Activated naive CD4-positive, alpha-beta T cell treated with anti-CD3 and anti-CD28 coated beads, Interleukin-2, amount 50 U/mL, for 72 hours (primary cell): Measurements from ENCODE around the gene BCR. TPM values are rescaled to one million over a fixed set of nuclear protein-coding genes. Genes with fewer than 3 reads are reported as not detected.

ENCODE experiments used
- ATAC-seq, 2 donors: fragments of 150-1000 bp; cut with Tn5 transposase; 2 replicates each; pipeline ENCODE4 v1.10.0; 2021; ENCODE audit warnings: mild to moderate bottlenecking in 2 of 2, moderate library complexity in 2 of 2
- DNase-seq, 2 donors: peaks; one replicate each; pipeline ENCODE4 v3.0.0; 2021 to 2022; ENCODE audit warnings: low spot score in 2 of 2
- H3K27ac Mint-ChIP-seq, 2 donors: one replicate each; pipeline ENCODE4 v1.8.0; 2022; ENCODE audit warnings: mild to moderate bottlenecking in 2 of 2, mixed read lengths in 2 of 2
- H3K36me3 Mint-ChIP-seq, 2 donors: one replicate each; pipeline ENCODE4 v1.8.0; 2022; ENCODE audit warnings: mixed read lengths in 2 of 2
- H3K9me3 Mint-ChIP-seq, 2 donors: one replicate each; pipeline ENCODE4 v1.8.0; 2022; ENCODE audit warnings: mixed read lengths in 2 of 2
- total RNA-seq, 2 donors: library from RNA; stranded (reverse); gene quantifications; one replicate each; pipeline ENCODE4 v1.2.3, GENCODE V29; 2022

Gene BCR
- total RNA-seq, 2 donors from 2014 or later, result 44.9 to 63.7 TPM

DNA sequence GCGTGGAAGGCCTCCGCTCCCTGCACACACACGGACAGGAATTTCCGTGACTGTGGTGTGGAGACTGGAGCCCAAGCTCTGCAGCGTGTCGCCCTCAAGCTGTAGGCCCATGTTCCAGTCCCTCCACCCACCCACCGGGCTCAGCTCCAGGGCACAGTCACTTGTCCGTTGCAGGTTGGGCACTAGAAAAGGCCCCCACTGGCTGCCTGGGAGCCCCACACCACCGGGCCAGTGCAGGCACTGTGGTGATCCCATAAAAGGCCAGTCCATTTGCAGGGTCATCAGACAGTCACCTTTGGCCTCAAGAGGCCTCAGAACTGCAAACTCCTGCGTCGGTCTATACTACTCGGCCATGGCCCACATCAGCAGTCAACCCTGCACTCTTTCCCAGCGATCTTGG is 18.7 kb upstream of the BCR start:
- no peaks in the 10 kb centered on the region for H3K9me3 Mint-ChIP-seq
- no peaks in the 10 kb centered on the region for H3K36me3 Mint-ChIP-seq
- no peak overlapping the region for H3K27ac Mint-ChIP-seq
- no peak for ATAC-seq
- DNase-seq, result no peak

DNA sequence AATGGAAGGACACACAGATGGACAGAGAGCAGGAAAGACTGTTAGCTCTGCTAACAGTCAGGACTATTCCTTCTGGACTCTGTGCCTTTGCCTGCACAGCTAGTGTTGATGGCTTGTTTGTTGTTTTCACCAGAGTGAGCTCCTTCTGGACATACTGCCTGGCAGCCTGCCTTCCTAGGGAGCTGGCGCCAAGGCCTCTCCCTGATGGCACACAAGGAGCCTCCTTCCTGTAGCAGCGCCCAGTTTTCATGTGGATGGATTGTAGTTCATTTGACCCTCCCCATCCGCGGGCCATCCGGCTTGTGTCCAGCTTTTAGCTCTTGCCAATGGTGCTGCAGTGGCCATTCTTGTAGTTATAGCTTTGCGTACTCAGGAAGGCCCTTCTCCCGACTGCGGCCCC is 16.6 kb upstream of the BCR start:
- no peaks in the 10 kb centered on the region for H3K36me3 Mint-ChIP-seq
- ATAC-seq (no peak), DNase-seq (no peak)
- no peak overlapping the region for H3K27ac Mint-ChIP-seq
- no peaks in the 10 kb centered on the region for H3K9me3 Mint-ChIP-seq

DNA sequence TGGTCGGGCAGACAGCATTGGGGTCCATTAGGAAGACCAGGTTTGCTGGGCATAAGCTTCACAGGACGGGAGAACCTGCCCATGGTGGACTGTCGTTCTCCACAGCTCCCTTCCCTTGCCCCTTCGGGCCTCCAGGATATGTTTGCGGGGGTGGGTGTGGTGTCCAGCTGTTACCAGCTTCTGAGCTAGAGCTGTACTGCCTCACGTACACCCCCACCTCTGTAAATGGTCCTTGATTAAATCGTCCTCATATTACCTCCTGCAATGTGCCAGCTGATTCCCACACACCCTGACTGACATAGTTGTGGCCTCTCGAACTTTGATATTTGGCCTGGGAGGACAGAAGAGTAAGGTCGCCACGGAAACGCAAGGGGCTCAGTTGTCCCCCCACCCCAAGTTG is 16.2 kb upstream of the BCR start:
- Mint-ChIP-seq H3K36me3 (no peaks in the 10 kb centered on the region), H3K27ac (no peak overlapping the region), H3K9me3 (no peaks in the 10 kb centered on the region)
- DNase-seq, result no peak
- no peak for ATAC-seq

DNA sequence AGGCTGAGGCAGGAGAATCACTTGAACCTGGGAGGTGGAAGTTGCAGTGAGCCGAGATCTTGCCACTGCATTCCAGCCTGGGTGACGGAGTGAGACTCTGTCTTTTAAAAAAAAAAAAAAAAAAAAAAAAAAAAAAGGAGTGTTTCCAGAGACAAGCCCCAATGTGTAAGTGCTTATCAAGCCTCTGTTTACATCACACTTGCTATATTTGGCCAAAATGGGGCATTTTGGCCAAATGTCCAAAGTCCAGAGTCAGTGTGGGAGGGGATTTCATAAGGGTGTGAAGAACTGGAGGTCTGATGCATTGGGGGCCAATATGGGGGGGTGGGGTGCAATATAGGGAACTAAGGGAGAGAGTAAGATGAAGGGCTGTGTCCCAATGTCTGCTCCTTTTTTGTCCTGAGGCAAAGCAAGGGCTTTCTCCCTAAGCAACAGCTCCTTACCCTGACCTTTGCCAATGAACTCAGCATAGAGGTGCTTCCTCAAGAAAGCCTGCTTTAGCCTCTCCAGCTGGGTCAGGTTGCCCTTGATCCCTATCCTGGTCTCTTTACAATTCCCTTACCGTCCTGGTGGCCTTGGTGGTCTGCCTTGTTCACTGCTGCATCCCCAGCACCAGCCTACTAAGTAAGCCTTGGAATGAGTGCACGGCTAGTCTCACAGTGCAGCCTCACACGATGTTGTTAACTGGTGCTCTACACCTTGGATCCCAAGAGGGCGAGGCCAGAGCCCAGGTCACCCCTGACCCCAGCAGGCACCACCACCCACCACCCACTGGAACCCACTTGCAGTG is 14.1 kb upstream of the BCR start:
- Mint-ChIP-seq H3K36me3 (no peaks in the 10 kb centered on the region), H3K9me3 (no peaks in the 10 kb centered on the region), H3K27ac (no peak overlapping the region)
- ATAC-seq (no peak), DNase-seq (no peak)

DNA sequence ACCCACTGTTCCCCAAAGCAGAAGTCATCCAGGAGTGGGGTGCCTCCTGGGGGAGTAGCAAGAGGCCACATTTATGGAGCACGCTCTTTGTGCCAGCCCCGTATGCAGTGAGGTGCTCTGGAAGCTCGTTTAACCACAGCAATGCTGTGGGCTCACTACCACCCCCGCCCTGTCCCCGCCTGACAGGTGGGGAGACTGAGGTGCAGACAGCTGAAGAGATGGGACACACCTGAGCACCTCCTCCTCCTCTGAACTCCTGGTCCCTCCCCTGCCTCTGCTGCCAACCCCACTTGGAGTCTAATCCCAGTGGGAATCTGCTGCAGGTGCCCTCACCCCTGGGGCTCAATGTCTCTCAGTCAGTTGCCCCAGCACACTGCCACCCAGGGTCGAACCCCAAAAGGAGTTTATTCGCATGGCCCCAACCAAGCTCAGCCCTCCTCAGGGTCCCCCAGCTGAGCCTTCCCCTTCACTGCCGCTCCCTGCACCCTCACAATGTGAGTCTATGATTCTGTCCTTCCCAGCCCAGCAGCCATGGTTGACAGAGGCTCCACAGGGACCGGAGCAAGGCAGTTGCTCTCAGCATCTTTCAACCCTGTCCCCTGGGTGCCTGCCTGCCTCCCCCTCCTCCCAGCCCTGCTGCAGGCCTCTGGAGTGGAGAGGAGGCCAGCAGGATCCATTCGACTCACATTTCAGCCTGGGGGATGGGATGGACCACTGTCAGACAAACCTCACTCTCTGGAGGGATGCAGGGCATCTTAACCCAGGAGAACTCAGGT is 13.3 kb upstream of the BCR start:
- no peak for ATAC-seq
- Mint-ChIP-seq H3K9me3 (no peaks in the 10 kb centered on the region), H3K27ac (no peak overlapping the region), H3K36me3 (no peaks in the 10 kb centered on the region)
- no peak for DNase-seq

DNA sequence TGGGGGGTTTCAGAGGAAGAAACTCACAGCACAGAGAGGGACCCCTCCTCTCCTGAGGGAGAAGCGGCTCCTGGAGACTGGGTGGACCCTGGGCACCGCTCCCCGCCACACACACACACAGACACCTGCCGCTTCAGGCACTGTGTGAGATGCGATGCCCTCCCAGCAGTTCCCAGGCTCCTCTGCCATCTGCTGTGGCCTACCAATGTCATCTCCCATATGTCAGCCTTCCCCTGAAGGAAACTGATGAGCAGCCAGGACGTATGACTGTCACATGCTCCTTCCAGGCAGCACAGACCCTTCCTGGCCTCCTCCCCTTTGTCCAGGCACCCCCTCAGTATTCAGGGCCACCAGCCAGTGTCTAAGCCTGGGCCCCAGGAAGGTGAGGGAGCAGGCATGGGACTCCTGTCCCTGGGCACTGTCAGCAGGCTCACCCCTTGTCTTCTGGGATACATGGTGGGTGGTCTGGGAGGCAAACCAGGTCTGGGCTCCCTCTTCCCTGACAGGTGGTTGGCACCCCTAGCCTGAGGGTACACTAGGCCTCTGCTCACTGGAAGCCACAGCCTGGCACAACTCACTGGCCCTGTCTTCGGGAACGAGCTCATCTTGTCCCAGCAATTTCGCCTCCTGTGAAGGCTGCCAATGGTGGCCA is 11.8 kb upstream of the BCR start:
- Mint-ChIP-seq H3K27ac (peak overlapping the region in 1 of 2 donors; percentile 29), H3K36me3 (no peaks in the 10 kb centered on the region), H3K9me3 (no peaks in the 10 kb centered on the region)
- no peak for DNase-seq
- ATAC-seq, result no peak

DNA sequence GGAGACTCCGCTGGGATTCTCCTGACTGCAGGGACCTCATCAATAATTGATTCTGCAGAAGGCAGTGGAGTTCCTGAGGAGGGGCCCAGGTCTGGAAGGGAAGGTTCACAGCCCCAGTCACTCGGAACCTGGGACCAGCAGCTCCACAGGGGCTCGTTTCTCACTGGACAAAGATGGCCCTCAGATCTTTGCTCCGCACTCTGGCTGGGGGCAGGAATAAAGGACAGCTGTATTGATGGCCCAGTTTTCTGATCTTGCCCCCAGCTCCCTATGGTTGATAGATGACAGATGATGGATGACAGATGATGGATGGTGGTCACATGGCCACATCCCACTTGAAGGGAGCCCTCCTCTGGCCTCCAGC is 11.3 kb upstream of the BCR start:
- Mint-ChIP-seq H3K27ac (no peak overlapping the region), H3K36me3 (no peaks in the 10 kb centered on the region), H3K9me3 (no peaks in the 10 kb centered on the region)
- no peak for DNase-seq
- ATAC-seq, result no peak

DNA sequence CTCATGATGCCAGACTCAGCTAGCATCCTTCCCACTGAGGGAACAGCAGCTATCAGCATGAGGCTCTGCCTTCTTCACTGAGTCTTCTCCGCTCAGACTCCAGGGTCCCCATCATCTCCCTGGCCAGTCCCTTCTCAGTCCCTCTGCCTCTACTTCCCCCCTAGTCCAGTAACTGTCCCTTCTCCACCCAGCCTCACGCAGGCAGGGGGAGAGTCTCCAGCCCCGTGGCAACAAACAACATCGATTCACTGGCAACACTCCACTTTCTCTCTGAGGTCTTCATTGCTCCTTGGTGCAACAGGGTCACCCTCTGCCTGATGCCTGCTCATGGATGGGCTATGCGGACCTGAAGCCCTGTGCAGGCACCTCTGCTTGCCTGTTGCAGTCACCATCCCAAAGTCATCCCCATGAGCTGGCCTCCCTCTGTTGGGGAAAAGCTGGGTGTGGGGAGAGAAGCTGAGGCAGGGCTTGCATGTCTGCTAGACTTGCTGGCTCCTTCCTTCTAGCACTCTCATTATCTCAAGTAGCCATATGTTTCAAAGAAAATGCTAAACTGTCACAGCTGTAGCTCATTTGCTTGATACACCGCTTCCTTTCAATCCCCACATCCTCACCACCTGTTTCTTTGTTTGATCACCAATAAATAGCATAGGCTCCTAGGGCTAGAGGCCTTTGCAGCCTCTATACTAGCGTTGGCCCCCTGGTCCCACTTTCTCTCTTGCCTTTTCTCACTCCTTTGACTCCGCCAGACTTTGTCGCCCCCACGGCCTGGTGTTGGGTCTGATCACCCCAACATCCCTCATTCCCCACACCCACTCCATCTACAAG is 4.3 kb upstream of the BCR start:
- Mint-ChIP-seq H3K27ac (peak overlapping the region in 1 of 2 donors; percentile 22), H3K9me3 (no peaks in the 10 kb centered on the region), H3K36me3 (no peaks in the 10 kb centered on the region)
- ATAC-seq, result no peak
- no peak for DNase-seq

DNA sequence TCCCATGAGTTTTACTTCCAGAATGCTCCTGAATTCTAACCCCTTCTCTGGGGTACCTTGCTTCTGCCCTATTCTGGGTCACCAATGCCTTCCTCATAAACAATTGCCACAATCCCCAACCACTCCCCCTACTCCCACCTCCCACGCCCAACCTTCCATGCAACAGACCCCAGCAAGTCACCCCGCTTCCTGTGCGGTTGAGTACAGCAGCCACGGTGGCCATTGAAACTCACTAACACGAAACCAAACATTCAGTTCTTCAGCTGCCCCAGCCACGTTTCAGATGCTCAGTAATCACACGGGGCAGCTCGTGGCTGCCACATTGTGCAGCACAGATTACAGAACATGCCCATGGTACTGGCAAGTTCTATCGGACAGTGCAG is 3.7 kb upstream of the BCR start:
- no peaks in the 10 kb centered on the region for H3K9me3 Mint-ChIP-seq
- no peak for ATAC-seq
- H3K36me3 Mint-ChIP-seq, result peaks cover under 1 to 1% of the 10 kb centered on the region in 2 donors
- no peak for DNase-seq
- H3K27ac Mint-ChIP-seq, result peak overlapping the region in 1 of 2 donors; percentile 22

DNA sequence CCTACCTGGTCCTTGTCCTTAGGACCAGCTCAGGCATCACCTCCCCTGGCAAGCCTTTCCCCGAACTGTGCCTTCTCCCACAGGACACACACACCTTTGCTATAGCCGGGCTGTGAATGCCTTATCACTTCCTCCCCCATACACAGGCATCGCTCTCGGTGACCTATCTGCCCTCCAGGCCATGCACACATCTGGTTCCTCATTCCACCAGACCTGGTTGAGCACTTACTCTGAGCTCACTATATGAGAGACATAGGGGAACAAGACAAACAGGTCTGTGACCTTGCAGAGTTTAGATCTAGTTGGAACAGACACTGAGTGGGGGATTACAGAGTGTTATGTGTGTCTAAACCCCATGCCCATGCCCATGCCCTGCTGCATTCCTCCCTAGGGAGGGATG is 3.1 kb upstream of the BCR start:
- ATAC-seq (no peak), DNase-seq (no peak)
- Mint-ChIP-seq H3K9me3 (no peaks in the 10 kb centered on the region), H3K36me3 (peaks cover 6 to 7% of the 10 kb centered on the region in 2 donors), H3K27ac (no peak overlapping the region)

DNA sequence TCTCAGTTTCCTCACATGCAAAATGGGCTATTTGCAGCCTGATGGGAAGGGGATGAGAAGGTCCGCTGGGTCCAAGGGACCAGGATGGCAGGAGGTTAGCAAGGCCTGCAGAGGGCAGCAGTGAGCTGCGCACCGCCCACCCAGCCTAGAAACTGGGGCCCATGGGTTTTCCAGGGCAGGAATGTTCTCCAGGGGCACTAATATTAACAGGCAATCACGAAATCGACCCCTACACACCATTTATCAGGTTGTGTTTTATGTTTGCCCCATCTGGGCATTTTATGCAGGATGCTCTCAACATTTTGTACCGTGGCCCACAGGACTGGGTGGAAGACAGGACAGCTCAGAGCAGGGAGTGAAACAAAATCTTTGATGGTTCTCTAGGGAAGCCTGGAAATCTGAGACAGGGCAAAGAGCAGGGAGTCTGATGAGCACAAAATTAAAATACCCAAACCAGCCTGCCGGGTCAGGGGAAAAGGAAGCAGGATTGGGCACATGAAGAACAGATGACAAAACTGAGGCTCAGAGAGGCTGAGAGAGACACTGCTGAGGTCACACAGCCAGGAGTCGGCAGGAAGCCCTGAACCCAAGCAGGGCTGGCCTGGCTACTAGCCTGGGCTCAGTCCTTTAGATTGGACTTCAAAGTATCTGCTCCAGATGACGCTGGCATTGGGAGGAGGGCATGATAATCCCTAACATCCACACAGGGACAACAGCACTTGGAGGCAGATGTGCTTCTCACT is 1.6 kb upstream of the BCR start:
- ATAC-seq (no peak), DNase-seq (peak in 1 of 2 donors; percentile 65)
- no peaks in the 10 kb centered on the region for H3K9me3 Mint-ChIP-seq
- H3K27ac Mint-ChIP-seq, result peak overlapping the region; percentile 9 to 36
- peaks cover 20 to 21% of the 10 kb centered on the region in 2 donors for H3K36me3 Mint-ChIP-seq

DNA sequence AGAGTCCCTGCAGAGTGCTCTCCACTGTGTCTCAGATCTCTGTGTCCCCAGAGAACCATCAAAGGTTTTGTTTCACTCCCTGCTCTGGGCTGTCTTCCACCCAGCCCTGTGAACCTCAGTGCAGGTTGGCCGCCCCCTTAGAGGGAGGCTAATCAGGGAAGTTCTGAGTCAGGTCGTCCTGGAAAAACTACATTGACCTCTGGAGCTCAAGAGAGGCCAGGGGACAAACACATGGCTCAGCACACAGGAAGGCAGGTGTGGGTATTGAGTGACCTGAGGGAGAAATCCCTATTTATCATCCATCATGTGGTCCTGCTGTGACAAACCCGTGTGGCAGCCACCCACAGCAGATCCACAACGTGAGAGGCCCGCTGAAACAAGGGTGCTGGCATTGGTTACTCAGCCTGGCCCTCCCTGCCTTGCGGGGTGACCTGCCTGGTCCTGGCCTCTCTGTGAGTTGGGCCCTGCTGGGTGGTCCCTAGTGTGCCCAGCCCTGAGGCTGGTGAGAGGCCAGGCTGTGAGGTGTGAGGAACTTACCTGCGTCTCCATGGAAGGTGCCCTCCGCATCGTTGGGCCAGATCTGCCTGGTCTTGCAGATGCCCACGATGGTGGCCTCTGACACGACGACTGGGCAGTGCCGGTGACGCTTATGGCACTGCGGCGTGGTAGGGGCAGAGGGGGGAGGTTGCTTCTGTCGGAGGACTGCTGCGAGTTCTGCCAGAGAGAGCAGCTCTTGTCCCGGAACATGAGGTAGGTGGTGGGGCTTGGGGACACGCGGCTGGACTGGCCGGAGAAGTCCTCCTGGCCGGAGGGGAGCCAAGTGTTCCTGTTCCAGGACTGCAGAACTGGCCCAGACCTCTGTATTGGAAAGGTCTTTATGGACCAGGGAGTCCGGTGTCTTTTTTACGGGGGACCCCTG is 669 bp upstream of the BCR start:
- DNase-seq (peak; percentile 23 to 70), ATAC-seq (peak in 1 of 2 donors; percentile 36)
- H3K27ac Mint-ChIP-seq, result peak overlapping the region; percentile 88 to 91
- H3K9me3 Mint-ChIP-seq, result no peaks in the 10 kb centered on the region
- H3K36me3 Mint-ChIP-seq, result peaks cover 23 to 27% of the 10 kb centered on the region in 2 donors

DNA sequence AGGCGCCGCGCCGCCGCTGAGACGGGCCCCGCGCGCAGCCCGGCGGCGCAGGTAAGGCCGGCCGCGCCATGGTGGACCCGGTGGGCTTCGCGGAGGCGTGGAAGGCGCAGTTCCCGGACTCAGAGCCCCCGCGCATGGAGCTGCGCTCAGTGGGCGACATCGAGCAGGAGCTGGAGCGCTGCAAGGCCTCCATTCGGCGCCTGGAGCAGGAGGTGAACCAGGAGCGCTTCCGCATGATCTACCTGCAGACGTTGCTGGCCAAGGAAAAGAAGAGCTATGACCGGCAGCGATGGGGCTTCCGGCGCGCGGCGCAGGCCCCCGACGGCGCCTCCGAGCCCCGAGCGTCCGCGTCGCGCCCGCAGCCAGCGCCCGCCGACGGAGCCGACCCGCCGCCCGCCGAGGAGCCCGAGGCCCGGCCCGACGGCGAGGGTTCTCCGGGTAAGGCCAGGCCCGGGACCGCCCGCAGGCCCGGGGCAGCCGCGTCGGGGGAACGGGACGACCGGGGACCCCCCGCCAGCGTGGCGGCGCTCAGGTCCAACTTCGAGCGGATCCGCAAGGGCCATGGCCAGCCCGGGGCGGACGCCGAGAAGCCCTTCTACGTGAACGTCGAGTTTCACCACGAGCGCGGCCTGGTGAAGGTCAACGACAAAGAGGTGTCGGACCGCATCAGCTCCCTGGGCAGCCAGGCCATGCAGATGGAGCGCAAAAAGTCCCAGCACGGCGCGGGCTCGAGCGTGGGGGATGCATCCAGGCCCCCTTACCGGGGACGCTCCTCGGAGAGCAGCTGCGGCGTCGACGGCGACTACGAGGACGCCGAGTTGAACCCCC is 798 bp downstream of the BCR start:
- Mint-ChIP-seq H3K9me3 (no peaks in the 10 kb centered on the region), H3K36me3 (peaks cover 26 to 38% of the 10 kb centered on the region in 2 donors), H3K27ac (peak overlapping the region in 1 of 2 donors; percentile 89)
- DNase-seq (peak in 1 of 2 donors; percentile 33), ATAC-seq (peak in 1 of 2 donors; percentile 3)

DNA sequence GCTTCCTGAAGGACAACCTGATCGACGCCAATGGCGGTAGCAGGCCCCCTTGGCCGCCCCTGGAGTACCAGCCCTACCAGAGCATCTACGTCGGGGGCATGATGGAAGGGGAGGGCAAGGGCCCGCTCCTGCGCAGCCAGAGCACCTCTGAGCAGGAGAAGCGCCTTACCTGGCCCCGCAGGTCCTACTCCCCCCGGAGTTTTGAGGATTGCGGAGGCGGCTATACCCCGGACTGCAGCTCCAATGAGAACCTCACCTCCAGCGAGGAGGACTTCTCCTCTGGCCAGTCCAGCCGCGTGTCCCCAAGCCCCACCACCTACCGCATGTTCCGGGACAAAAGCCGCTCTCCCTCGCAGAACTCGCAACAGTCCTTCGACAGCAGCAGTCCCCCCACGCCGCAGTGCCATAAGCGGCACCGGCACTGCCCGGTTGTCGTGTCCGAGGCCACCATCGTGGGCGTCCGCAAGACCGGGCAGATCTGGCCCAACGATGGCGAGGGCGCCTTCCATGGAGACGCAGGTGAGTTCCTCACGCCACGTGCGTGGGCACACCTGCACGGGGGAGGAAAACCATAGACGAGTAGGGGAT is 1.5 kb downstream of the BCR start:
- H3K9me3 Mint-ChIP-seq, result no peaks in the 10 kb centered on the region
- peaks cover 26 to 45% of the 10 kb centered on the region in 2 donors for H3K36me3 Mint-ChIP-seq
- H3K27ac Mint-ChIP-seq, result peak overlapping the region; percentile 26 to 89
- peak in 1 of 2 donors; percentile 18 for DNase-seq
- ATAC-seq, result no peak
